NCI-H1436 treated with DMSO at 0.1 percent for 48 hours (cell line): ENCODE data around the gene SMYD5.
A peak's percentile ranks its signal among the peaks of the same experiment; 100 is the strongest.

Source experiments
- DNase-seq: peaks from one replicate; lab custom pipeline; 2025; lab: John Stamatoyannopoulos, UW

The SMYD5 gene

DNA sequence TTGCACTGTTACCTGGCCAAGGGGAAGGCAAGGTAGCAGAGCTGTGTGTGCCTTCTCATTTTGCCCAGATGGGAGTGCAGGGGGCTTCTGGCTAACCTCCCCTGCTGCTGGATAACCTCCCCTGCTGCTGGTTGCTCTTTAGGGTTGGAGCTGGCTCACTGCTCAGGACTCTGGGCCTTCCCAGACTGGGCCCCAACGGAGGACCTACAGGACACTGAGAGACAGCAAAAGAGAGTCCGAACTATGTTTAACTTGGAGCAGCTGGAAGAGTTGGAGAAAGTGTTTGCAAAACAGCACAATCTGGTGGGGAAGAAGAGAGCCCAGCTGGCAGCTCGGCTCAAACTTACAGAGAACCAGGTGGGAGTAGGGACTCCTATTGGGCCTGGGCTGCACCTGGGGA, 5.8 kb upstream of the SMYD5 start:
- DNase-seq = no peak

DNA sequence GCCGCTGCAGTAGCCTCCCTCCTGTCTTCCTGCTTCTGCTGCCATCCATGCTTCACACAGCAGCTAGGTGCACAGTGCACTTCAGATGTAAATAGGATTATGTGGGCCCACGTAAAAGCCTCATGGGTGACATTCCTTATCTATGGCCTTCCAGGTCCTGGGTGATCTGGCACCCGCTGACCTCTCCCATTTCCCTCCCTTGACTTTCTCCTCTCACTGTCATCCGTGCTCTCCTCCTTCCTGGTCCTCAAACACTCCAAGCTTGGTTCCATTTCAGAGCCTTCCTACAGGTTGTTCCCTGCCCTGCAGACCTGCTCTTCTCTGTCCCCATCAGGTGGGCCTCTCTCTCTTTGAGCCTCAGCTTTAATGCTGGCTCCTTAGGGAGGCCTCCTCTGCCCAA, 4.0 kb upstream of the SMYD5 start:
- DNase-seq = no peak

GRCh38 chr2:73210696-73211095, 3.3 kb upstream of the SMYD5 start:
- no peak for DNase-seq

DNA sequence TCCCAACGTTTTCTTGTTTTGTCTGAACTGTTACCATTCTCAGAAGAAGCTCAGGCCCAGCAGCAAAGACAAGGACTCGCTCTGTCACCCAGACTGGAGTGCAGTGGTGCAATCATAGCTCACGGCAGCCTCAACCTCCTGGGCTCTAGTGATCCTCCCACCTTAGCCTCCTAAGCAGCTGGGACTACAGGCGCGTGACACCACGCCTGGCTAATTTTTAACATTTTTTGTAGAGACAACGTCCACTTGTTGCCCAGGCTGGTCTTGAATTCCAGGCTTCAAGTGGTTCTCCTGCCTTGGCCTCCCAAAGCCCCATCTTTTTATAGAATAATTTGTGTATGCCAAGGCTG, 2.0 kb upstream of the SMYD5 start:
- no peak for DNase-seq

- DNase-seq = peak; percentile 17
These were observed 1.4 kb upstream of the SMYD5 start for GRCh38 chr2:73212448-73213176.

DNA sequence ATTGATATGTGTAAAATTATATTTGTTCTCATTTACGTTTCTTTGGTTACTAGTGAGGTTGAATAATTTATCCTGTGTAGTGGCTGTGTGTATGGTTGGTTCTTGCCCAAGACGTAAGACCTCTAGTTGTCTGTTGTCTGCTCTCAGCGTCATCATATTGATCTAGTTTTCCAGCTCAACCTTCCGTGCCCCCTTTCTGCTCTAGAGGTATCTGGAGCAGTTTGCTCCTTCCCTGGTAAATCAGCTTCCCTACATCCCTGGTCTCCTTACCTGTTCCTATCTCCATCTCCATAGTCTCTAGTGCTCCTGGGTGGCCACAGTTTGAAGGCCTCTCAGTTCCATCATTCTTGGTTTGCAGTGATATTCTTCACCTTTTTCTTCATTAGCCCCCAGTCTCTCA, 1.2 kb downstream of the SMYD5 start:
- DNase-seq = no peak

GRCh38 chr2:73217160-73217559, 3.1 kb downstream of the SMYD5 start:
- DNase-seq = no peak

- no peak for DNase-seq
These were observed 3.8 kb downstream of the SMYD5 start for GRCh38 chr2:73217826-73218225.

DNA sequence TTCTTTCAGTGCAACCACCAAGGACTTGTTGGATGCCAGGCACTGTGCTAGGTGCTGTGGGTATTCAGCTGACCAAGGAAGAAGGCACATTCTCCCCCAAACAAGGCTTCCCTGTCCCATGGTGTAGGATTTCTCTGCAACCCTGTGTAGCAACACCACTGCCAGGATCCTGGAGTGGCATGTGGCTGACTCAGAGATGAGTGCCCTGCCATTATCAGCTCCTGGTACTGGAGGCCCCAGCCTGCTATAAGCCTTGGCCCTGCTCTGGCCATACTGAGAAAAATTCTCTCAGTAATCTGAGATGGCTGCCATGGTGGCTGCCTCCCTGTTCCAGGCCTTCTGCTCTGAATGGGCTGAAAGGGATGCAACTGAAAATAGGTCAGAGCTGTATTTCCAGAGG, 4.3 kb downstream of the SMYD5 start:
- no peak for DNase-seq

DNA sequence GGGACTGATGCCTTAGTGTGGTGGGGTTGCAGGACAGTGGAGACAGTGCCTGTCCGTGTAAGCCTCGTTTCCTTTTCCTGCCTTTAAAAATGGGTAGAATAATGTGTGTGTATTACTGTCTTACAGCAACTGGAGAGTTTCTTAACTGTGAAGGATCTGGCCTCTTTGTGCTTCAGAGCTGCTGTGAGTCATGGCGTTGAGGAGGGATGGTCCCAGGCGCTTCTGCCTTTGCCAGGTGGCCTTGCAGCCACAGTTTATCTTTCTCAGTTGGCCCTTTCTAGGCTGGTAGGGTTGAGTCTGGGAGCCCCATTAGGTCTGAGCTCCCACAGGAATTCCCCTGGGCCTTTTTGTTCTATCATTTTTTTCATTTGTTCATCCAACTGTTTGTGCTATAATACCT, 9.8 kb downstream of the SMYD5 start:
- no peak for DNase-seq

DNA sequence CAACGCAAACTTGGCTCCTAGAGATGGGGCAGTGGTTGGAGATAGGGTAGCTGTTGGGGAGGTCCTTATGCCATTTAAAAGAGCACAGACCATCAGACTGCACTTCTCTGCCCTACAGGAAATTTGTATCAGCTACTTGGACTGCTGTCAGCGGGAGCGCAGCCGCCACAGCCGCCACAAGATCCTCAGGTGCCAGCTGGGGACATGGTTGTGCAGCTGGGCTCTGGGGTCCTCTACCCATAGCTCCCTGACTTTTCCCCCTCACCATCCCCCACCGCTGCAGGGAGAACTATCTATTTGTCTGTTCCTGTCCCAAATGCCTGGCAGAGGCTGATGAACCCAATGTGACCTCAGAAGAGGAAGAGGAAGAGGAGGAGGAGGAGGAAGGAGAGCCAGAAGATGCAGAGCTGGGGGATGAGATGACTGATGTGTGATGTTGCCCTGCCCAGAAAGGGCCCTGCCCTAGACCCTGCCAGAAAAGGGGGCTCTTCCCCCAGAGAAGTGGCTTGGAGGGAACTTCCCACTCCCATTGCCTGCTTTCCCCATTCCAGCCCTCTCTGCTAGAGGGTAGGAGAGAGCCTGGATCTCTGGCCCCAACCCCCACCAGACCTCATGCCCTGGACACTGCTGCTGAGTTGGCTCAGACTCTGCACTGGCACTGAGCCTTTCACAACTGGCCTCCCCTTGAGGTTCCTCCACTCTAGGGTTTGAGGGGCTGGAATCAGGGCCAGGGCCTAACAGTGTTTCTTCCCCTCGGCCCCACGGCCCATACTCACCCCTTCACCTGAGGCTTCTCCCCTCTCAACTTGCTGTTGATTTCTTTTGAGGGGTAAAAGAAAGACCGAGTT, 11.7 kb downstream of the SMYD5 start:
- no peak for DNase-seq

DNA sequence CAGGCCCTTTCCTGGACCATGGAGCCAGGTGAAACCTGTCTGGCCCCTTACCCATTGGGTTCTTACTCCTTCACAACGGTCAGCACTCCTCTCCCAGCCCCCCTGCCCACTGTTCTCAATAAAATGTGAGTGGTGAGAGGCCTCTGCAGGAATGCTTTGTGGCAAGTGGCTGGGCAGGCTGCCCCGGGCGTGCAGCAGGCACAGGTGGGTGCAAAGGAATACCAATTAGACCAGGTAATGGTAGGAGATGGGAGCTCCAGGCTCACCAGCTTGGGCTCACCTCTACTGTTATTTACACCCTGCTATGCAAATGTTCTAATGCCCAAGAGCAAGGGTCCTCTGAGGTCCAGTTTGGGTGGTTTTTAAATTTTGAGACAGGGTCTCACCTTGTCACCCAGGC, 13.0 kb downstream of the SMYD5 start:
- DNase-seq = no peak

- no peak for DNase-seq
These were observed 14.6 kb downstream of the SMYD5 start for GRCh38 chr2:73228631-73229030.

DNA sequence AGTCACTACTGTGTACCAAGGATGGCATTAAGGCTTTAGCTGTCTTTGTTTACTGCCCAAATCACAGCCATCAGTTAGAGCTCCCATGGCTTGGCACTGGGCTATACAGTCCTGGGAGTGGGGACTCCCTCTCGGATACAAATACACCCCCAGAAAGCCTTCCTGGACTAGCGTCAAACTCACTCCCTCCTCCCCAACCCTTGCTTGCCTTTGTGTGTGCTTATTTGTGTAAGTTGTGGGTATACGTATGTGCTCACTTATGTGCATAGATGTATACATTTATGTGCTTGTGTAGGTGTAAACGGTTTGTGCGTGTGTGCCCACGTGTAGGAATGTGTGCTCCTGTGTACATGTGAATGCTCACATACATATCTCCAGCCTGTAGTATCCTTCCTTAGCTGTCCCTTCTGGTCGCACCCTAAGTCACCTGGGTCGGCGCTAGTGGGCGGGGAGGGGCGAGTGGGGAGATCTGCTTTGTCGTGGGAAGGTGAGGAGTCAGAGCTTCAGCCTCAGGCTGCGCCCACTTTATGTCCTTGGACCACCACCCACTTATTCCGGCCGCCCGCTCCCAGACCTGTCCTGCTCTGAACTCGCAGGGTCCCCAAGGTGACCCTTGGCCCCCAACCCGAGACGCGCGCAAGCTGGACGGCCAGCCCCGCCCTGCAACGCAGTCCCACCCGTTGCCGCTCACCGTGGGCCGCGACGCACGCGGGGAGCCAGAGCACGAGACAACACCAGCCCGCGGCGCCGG, 18.5 kb downstream of the SMYD5 start:
- DNase-seq = no peak

- DNase-seq = peak; percentile 96
These were observed 19.3 kb downstream of the SMYD5 start, which contains the start of gene PRADC1 for GRCh38 chr2:73233154-73233931. PRADC1 (minus strand) TSS chr2:73233239; CDS start chr2:73233160, 79 bp downstream.

- DNase-seq = peak; percentile 53
These were observed 20.1 kb downstream of the SMYD5 start, which contains the start of gene CCT7 for GRCh38 chr2:73233932-73234832. CCT7 (plus strand) TSS chr2:73234308; CDS start chr2:73234379, 71 bp downstream.

DNA sequence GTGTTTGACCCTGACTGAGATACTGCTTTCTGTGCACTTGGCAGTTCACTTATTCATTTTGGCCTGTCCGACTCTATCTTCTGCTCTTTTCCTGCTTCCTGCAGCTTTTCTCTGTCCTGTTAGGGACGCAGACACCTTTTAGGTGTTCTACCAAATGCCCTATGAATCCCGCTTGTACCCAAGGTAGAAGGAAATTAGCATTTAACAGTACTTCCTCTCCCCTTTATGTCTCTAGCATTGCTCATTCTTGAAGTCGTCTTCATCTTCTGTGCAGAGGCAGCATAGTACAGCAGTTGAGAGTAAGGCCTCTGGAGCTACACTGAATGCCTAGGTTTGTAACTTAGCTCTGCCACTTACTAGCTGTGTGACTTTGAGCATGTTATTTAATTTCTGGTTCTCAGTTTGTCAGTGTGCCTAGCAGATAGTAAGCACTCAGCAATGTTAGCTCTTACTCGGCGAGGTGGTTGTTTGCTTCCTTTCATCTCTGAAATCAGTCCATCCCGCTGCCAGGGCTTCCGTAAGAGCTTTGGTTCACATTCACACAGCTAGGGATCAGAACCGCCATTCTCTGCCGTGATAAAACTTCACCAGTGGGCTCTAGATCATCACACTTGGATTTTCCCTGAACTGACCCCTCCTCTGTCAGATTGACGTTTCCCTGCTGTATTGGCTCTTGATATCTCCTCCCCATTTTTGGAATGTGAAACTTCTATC, 21.4 kb downstream of the SMYD5 start:
- no peak for DNase-seq

DNA sequence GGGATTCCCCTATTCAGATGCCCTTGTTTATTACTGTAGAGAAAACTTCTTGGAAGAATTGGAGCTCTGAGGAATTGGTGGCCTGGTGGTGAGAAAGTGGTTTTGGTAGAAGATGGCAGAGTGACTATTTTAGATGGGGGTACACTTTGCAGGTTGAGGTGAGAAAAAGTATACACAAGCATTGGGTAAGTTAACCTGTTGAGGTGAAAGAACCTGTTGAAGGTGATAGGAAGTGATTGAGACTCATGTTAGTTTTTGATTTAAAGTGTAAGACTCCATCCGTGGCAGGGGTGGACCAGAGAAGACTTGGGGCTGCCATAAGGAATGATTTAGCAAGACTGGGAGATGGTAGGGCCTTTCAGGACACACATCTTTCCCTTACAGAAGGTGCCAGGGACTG, 23.1 kb downstream of the SMYD5 start:
- DNase-seq = no peak

- DNase-seq = no peak
These were observed 24.1 kb downstream of the SMYD5 start for GRCh38 chr2:73238149-73238548.

DNA sequence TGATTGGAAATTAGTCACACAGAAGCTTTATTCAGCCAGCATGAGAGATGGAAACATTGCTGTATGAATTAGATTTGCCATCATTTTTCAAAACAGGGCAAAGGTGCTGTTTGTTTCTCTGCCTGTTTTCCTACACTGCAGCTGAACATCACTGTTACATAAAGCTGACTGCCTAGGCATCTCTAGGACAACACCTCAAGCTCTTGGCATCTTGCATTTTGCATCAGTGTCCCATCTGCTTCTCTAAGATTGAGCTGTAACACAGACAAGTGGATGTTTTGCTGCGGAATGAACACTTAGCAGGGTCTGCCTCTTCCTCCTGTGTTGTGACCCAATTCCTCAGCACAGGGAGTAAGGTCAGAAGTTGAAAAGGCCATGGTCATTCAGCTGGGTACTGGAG, 24.9 kb downstream of the SMYD5 start:
- DNase-seq = no peak
